ENCODE results near the gene KLHL30. TPM values are rescaled to one million over a fixed set of nuclear protein-coding genes. Genes with fewer than 3 reads are reported as not detected.

KLHL30 gene
- total and polyA plus RNA-seq, 3 donors from 2014 or later = 0.16 to 0.37 (median 0.29) TPM

- TF ChIP-seq POLR2A (IDR thresholded peaks at IDR 0.05) (no peak), CTCF (IDR thresholded peaks at IDR 0.05) (no peak)
- no peak overlapping the region for H3K4me3 ChIP-seq
- H3K4me1 ChIP-seq = no peaks in the 10 kb centered on the region
- H3K36me3 ChIP-seq (ENCODE audit: low read depth, missing control alignments) = no peaks in the 10 kb centered on the region
- no peak for DNase-seq
- no peak overlapping the region for H3K27ac ChIP-seq
- intact Hi-C loops (cut with DNase I; ENCODE audit: low total_unique reads) = no loop called here
- no peaks in the 10 kb centered on the region for H3K27me3 ChIP-seq
- WGBS, 2 donors = 95 to 100% methylated on average over 2 to 25 of the region's 25 CpGs
- H3K9me3 ChIP-seq = no peaks in the 10 kb centered on the region
Observed at GRCh38 chr2:238150686-238151085, 12.2 kb downstream of the KLHL30 start.

- TF ChIP-seq POLR2A (IDR thresholded peaks at IDR 0.05) (no peak), CTCF (IDR thresholded peaks at IDR 0.05) (no peak)
- H3K4me3 ChIP-seq = no peak overlapping the region
- intact Hi-C loops (cut with DNase I; ENCODE audit: low total_unique reads) = no loop called here
- H3K27me3 ChIP-seq = no peaks in the 10 kb centered on the region
- H3K9me3 ChIP-seq = no peaks in the 10 kb centered on the region
- DNase-seq = no peak
- H3K27ac ChIP-seq = no peak overlapping the region
- H3K4me1 ChIP-seq = no peaks in the 10 kb centered on the region
- H3K36me3 ChIP-seq (ENCODE audit: low read depth, missing control alignments) = no peaks in the 10 kb centered on the region
- 80 to 86% methylated on average over 6 to 13 of the region's 13 CpGs for WGBS, 2 donors
Observed at GRCh38 chr2:238151205-238151604, 12.7 kb downstream of the KLHL30 start.

- WGBS, 2 donors = 86 to 92% methylated on average over 15 to 16 of the region's 16 CpGs
- intact Hi-C loops (cut with DNase I; ENCODE audit: low total_unique reads) = no loop called here
- Histone ChIP-seq H3K4me3 (no peak overlapping the region), H3K4me1 (no peaks in the 10 kb centered on the region), H3K36me3 (ENCODE audit: low read depth, missing control alignments) (no peaks in the 10 kb centered on the region), H3K9me3 (no peaks in the 10 kb centered on the region), H3K27me3 (no peaks in the 10 kb centered on the region), H3K27ac (no peak overlapping the region)
- no peak for TF ChIP-seq CTCF (IDR thresholded peaks at IDR 0.05)
- TF ChIP-seq POLR2A (IDR thresholded peaks at IDR 0.05) = no peak
- DNase-seq = no peak
Observed at GRCh38 chr2:238151628-238152235, 13.3 kb downstream of the KLHL30 start.

- Histone ChIP-seq H3K27ac (no peak overlapping the region), H3K27me3 (no peaks in the 10 kb centered on the region), H3K4me1 (no peaks in the 10 kb centered on the region), H3K9me3 (no peaks in the 10 kb centered on the region), H3K36me3 (ENCODE audit: low read depth, missing control alignments) (no peaks in the 10 kb centered on the region), H3K4me3 (no peak overlapping the region)
- TF ChIP-seq CTCF (IDR thresholded peaks at IDR 0.05) (no peak), POLR2A (IDR thresholded peaks at IDR 0.05) (no peak)
- intact Hi-C loops (cut with DNase I; ENCODE audit: low total_unique reads) = no loop called here
- WGBS, 2 donors = 80 to 87% methylated on average over 15 to 22 of the region's 22 CpGs
- DNase-seq = no peak
Observed at GRCh38 chr2:238152771-238153688, 14.6 kb downstream of the KLHL30 start.
